Measurements from ENCODE around the gene GRK3. TPM values are rescaled to one million over a fixed set of nuclear protein-coding genes. Genes with fewer than 3 reads are reported as not detected.
"Not testable (repeated sequence)": the region's sequence is repeated elsewhere in the genome, so short reads cannot be mapped to it uniquely, and the experiment has no call there.

Gene GRK3
- polyA plus RNA-seq, 3 donors, result 8.2 to 10.2 (median 9.0) TPM

- DNase-seq, result no peak
These were observed 60.0 kb downstream of the GRK3 start for GRCh38 chr22:25624476-25624875.

- DNase-seq, result not testable (repeated sequence)
These were observed 61.5 kb downstream of the GRK3 start for GRCh38 chr22:25625747-25626623.

GRCh38 chr22:25626624-25626990 is 62.1 kb downstream of the GRK3 start:
- no peak for DNase-seq

- no peak for DNase-seq
These were observed 62.9 kb downstream of the GRK3 start for GRCh38 chr22:25627271-25627852.

- no peak for DNase-seq
These were observed 64.0 kb downstream of the GRK3 start for GRCh38 chr22:25628494-25628893.

- DNase-seq, result no peak
These were observed 65.1 kb downstream of the GRK3 start for GRCh38 chr22:25629613-25630012.

- DNase-seq, result no peak
These were observed 66.0 kb downstream of the GRK3 start for GRCh38 chr22:25630447-25630846.

GRCh38 chr22:25636323-25636722 is 71.8 kb downstream of the GRK3 start:
- no peak for DNase-seq

- no peak for DNase-seq
These were observed 72.6 kb downstream of the GRK3 start for GRCh38 chr22:25637032-25637431.

GRCh38 chr22:25637672-25638071 is 73.2 kb downstream of the GRK3 start:
- no peak for DNase-seq

- no peak for DNase-seq
These were observed 74.2 kb downstream of the GRK3 start for GRCh38 chr22:25638638-25639037.

GRCh38 chr22:25641650-25642049 is 77.2 kb downstream of the GRK3 start:
- no peak for DNase-seq

- DNase-seq, result no peak
These were observed 78.9 kb downstream of the GRK3 start for GRCh38 chr22:25643232-25644000.

- no peak for DNase-seq
These were observed 79.6 kb downstream of the GRK3 start for GRCh38 chr22:25644122-25644521.

GRCh38 chr22:25645266-25645665 is 80.8 kb downstream of the GRK3 start:
- no peak for DNase-seq

- no peak for DNase-seq
These were observed 81.5 kb downstream of the GRK3 start for GRCh38 chr22:25645964-25646363.

GRCh38 chr22:25650833-25651232 is 86.4 kb downstream of the GRK3 start:
- DNase-seq, result no peak

- no peak for DNase-seq
These were observed 87.0 kb downstream of the GRK3 start for GRCh38 chr22:25651332-25652085.

- DNase-seq, result no peak
These were observed 90.2 kb downstream of the GRK3 start for GRCh38 chr22:25654676-25655075.

GRCh38 chr22:25655371-25655935 is 91.0 kb downstream of the GRK3 start:
- no peak for DNase-seq

- no peak for DNase-seq
These were observed 92.2 kb downstream of the GRK3 start for GRCh38 chr22:25656724-25657123.

GRCh38 chr22:25658633-25659032 is 94.2 kb downstream of the GRK3 start:
- DNase-seq, result no peak

Data from renal pelvis (tissue), 4 donors.